ENCODE results near the gene OSBPL5. TPM values are rescaled to one million over a fixed set of nuclear protein-coding genes. Genes with fewer than 3 reads are reported as not detected.
A peak's percentile ranks its signal among the peaks of the same experiment; 100 is the strongest.
"Not testable (repeated sequence)": the region's sequence is repeated elsewhere in the genome, so short reads cannot be mapped to it uniquely, and the experiment has no call there.

Gene OSBPL5
- total and polyA plus RNA-seq, 4 donors, result 20.9 to 54.0 (median 34.8) TPM

DNA sequence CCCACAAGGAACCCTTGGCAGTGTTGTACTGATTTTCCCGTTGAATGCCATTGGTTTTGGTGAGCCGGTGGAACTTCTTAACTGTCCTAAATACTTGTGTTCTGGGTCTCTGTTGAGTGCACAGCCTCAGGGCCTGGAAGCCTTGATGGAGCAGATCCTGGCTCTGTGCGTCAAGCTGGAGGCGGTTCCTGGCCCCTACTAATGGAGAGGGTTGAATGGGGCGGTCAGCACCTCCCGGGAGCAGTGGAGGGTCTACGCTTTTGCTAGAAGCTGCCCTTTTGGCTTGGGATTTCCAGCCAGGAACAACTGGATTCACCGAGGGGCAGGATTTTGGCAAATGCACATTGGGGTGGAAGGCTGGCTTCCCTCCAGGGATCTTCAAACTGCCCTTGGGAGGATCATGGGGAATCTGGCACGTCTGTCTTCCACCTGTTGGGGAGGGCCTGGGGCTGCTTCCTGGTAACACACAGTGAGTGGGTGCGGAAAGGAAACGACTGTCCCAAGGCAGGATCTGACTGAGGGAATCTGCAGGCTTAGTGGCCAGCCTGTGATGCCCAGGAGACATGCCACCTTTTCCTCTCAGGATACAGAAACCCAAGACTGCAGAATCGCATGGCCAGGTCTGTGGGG, 6.9 kb upstream of the OSBPL5 start:
- Histone ChIP-seq H3K36me3 (ENCODE audit: control insufficient read depth, insufficient read depth, low read length) (no peaks in the 10 kb centered on the region), H3K27me3 (ENCODE audit: control insufficient read depth, insufficient read depth, low read length) (peaks cover 3% of the 10 kb centered on the region), H3K9me3 (ENCODE audit: control insufficient read depth, insufficient read depth, low read length) (no peaks in the 10 kb centered on the region), H3K4me3 (ENCODE audit: low read depth, low read length) (no peak overlapping the region), H3K27ac (ENCODE audit: low read depth, low read length) (no peak overlapping the region), H3K4me1 (ENCODE audit: control insufficient read depth, insufficient read depth, low read length) (peaks cover 15% of the 10 kb centered on the region)
- WGBS (ENCODE audit: insufficient coverage), result 76% methylated on average over 11 of the region's 12 CpGs
- DNase-seq (ENCODE audit: low read depth in 4 of 6, low spot score in 6 of 6), result no peak

DNA sequence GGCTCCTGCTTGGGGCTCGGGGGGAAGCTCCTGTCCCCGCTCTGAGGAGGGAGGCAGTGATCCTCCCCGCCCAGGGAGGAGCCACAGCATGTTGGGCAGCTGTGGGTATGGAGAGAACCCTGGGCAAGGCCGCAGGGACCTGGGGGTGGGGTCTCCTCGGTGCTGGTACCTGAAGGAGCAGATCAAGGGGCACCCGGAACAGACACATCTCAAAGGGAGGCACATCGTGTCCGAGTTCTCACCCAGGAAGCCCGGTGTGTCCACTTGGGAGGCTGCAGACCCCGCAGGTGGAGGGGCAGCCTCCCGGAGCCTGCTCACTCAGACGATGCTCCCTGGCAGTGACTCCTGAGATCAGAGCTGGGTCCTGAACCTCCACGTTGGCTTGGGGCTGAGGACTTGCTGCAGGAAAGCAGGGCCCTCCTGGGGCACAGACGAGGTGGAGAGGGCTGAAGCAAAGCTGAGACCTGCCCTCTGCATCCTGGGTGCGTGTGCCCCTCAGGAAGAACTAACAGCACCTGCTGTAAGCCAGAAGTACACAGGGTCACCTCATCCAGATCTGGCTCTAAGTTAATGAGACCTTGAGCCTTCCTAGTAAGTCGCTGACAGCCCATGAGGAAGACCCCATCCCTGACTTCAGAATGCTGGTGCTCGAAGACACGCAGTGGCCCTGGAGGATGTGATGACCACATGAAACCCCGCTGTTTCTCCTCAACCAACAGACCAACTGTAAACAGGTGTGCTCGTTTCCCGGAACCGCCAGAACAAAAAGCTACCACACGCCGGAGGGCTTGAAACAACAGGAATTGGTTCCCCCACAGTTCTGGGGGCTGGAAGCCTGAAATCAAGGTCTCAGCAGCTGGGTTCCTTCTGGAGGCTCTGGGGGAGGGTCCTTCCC, 5.9 kb upstream of the OSBPL5 start:
- no peak for DNase-seq (ENCODE audit: low read depth in 4 of 6, low spot score in 6 of 6)
- Histone ChIP-seq H3K27ac (ENCODE audit: low read depth, low read length) (no peak overlapping the region), H3K4me1 (ENCODE audit: control insufficient read depth, insufficient read depth, low read length) (peaks cover 22% of the 10 kb centered on the region), H3K27me3 (ENCODE audit: control insufficient read depth, insufficient read depth, low read length) (peaks cover 3% of the 10 kb centered on the region), H3K4me3 (ENCODE audit: low read depth, low read length) (no peak overlapping the region), H3K36me3 (ENCODE audit: control insufficient read depth, insufficient read depth, low read length) (no peaks in the 10 kb centered on the region), H3K9me3 (ENCODE audit: control insufficient read depth, insufficient read depth, low read length) (no peaks in the 10 kb centered on the region)
- WGBS (ENCODE audit: insufficient coverage), result 83% methylated on average over 19 of the region's 24 CpGs

DNA sequence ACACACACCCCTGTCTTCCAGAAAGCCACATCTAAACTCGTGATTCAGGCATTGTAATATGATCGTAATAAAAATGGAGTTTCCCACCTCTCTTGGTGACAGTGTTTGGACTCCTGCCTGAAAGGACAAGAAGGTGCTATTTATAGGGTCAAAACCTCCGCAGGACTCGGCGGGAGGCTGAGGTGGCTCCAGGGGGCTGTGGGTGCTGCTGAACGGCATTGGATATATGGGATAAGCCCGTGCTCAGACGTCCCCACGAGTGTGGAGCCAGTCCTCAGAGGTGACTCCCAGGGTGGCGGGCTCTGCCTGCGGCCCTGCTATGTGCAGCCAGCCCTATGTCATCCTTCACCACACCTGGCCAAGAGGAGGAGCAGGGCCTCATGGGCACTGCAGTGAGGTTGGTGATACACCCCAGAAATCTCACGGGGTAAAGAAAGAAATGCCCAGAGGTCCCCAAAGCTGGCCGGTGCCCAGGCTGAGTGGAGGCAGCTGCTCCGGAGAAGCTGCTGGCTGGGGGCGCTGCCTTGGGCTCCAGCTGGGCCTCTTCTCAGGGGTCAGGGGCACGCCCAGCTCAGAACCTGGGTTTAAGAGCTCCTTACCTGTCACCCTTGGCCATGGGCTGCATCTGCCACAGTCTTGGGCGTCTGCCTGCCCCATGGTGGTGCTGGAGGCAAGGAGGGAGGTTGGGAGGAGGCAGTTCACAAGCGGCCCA, 5.1 kb upstream of the OSBPL5 start:
- Histone ChIP-seq H3K4me1 (ENCODE audit: control insufficient read depth, insufficient read depth, low read length) (peaks cover 30% of the 10 kb centered on the region), H3K9me3 (ENCODE audit: control insufficient read depth, insufficient read depth, low read length) (no peaks in the 10 kb centered on the region), H3K27ac (ENCODE audit: low read depth, low read length) (no peak overlapping the region), H3K27me3 (ENCODE audit: control insufficient read depth, insufficient read depth, low read length) (peaks cover 3% of the 10 kb centered on the region), H3K36me3 (ENCODE audit: control insufficient read depth, insufficient read depth, low read length) (no peaks in the 10 kb centered on the region), H3K4me3 (ENCODE audit: low read depth, low read length) (no peak overlapping the region)
- 73% methylated on average over 14 of the region's 18 CpGs for WGBS (ENCODE audit: insufficient coverage)
- DNase-seq (ENCODE audit: low read depth in 4 of 6, low spot score in 6 of 6), result no peak

DNA sequence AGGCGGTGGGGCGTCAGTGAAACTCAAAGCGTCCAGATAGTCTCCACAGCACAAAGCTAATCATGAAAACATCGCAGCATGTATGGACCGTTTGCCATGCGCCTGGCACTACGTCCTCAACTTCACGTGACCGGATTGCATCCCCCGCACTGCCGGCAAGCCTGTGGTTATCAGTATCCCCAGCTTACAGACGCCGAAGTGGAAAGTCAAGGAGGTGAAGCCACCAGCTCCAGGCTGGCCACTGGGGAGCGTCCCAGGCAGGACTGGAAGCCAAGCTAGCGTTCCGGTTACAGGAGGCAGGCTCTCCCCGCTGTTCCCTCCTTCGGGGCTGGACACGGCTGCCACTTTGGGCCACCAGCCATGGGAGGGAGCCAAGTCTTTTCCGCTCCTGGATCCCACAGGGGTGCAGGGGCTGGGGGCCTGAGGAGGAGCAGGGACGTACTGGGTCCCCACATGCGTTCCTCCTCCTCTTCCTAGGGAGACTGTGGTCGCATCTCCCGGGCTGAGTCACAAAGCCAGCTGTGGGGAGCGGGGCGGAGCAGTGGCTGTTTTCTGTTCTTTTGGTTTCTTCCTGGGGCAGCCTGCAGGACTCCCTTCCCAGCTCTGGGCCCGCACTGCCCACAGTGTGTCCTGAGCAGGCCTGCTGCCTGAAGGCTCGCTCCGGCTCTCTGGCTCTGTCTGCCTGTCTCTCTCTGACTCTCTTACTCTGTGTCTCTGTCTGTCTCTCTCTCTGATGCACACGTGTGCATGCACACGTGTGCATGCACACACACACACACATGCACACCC, 4.3 kb upstream of the OSBPL5 start:
- DNase-seq (ENCODE audit: low read depth in 4 of 6, low spot score in 6 of 6), result peak in 2 of 6 donors; percentile 18 to 49
- WGBS (ENCODE audit: insufficient coverage), result 21% methylated on average over 31 of the region's 31 CpGs
- peak overlapping the region; percentile 11 for H3K4me3 ChIP-seq (ENCODE audit: low read depth, low read length)
- H3K4me1 ChIP-seq (ENCODE audit: control insufficient read depth, insufficient read depth, low read length), result peaks cover 32% of the 10 kb centered on the region
- no peak overlapping the region for H3K27ac ChIP-seq (ENCODE audit: low read depth, low read length)
- no peaks in the 10 kb centered on the region for H3K36me3 ChIP-seq (ENCODE audit: control insufficient read depth, insufficient read depth, low read length)
- peaks cover 3% of the 10 kb centered on the region for H3K27me3 ChIP-seq (ENCODE audit: control insufficient read depth, insufficient read depth, low read length)
- H3K9me3 ChIP-seq (ENCODE audit: control insufficient read depth, insufficient read depth, low read length), result no peaks in the 10 kb centered on the region

DNA sequence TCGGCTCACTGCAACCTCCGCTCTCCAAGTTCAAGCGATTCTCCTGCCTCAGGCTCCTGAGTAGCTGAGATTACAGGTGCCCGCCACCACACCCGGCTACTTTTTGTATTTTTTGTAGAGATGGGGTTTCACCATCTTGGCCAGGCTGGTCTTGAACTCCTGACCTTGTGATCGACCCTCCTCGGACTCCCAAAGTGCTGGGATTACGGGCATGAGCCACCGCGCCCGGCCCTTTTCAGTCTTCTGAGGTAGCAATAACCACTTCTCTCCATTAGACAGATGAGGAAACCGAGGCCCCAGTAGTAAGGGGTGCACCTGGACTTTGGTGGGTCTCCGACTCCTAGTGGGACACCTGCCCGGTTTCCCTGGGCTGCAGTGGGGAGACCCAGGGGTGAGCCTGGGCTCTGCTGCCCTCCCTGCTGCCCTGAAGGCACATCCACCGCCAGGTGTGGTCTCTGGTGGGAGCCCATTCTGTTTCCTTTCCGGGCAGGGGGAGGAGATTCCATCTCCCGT, 3.7 kb upstream of the OSBPL5 start:
- H3K4me1 ChIP-seq (ENCODE audit: control insufficient read depth, insufficient read depth, low read length), result peaks cover 38% of the 10 kb centered on the region
- H3K27ac ChIP-seq (ENCODE audit: low read depth, low read length); H3K9me3 ChIP-seq (ENCODE audit: control insufficient read depth, insufficient read depth, low read length); H3K4me3 ChIP-seq (ENCODE audit: low read depth, low read length); H3K27me3 ChIP-seq (ENCODE audit: control insufficient read depth, insufficient read depth, low read length); DNase-seq (ENCODE audit: low read depth in 4 of 6, low spot score in 6 of 6); H3K36me3 ChIP-seq (ENCODE audit: control insufficient read depth, insufficient read depth, low read length): not testable (repeated sequence)
- WGBS (ENCODE audit: insufficient coverage), result 64% methylated on average over 8 of the region's 17 CpGs

DNA sequence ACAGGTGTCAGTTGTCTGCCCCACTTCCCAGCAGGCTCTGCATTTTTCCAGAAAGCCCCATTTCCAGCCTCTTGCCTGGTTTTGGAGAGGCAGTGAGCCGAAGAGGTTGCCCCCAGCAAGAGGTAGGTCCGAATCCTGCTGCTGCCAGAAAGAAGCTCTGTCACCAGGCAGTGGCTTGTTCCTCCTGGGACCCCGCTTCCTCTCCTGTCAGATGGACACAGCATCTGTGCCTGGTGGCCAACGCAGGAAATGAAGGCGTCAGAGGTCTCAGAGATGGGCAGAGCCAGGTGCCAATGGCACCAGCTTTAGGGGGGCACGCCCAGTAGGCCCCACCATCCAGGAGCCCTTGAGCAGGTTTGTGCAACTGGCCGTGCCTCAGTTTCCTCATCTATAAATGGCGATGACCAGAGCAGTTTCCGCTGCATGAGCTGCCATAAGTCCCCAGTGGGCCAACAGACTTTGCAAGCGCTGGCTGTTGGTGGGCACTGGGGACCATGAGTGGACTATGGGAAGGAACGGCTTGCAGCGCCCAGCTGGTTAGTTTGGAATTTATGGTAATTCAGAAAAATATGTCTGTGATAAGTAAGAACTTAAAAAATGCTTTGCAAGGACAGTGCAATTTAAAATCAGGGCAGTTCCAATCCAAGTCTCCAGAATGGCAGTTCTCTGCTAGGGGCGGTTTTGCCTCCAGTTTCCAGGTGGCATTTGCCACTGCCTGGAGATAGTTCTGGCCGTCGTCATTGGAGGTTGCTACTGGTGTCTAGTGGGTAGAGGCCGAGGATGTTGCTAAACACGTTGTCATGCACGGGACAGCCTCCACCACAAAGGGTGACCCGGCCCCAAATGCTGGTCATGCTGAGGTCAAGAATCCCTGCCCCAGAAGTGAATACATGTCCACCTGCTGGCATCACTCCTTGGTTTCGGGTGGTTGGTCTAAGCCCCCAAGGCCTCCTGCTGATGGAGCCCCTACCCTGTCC, 2.3 kb upstream of the OSBPL5 start:
- Histone ChIP-seq H3K27me3 (ENCODE audit: control insufficient read depth, insufficient read depth, low read length) (peaks cover 3% of the 10 kb centered on the region), H3K4me3 (ENCODE audit: low read depth, low read length) (no peak overlapping the region), H3K9me3 (ENCODE audit: control insufficient read depth, insufficient read depth, low read length) (no peaks in the 10 kb centered on the region), H3K36me3 (ENCODE audit: control insufficient read depth, insufficient read depth, low read length) (no peaks in the 10 kb centered on the region), H3K27ac (ENCODE audit: low read depth, low read length) (no peak overlapping the region), H3K4me1 (ENCODE audit: control insufficient read depth, insufficient read depth, low read length) (peaks cover 51% of the 10 kb centered on the region)
- DNase-seq (ENCODE audit: low read depth in 4 of 6, low spot score in 6 of 6), result no peak
- 81% methylated on average over 20 of the region's 20 CpGs for WGBS (ENCODE audit: insufficient coverage)

DNA sequence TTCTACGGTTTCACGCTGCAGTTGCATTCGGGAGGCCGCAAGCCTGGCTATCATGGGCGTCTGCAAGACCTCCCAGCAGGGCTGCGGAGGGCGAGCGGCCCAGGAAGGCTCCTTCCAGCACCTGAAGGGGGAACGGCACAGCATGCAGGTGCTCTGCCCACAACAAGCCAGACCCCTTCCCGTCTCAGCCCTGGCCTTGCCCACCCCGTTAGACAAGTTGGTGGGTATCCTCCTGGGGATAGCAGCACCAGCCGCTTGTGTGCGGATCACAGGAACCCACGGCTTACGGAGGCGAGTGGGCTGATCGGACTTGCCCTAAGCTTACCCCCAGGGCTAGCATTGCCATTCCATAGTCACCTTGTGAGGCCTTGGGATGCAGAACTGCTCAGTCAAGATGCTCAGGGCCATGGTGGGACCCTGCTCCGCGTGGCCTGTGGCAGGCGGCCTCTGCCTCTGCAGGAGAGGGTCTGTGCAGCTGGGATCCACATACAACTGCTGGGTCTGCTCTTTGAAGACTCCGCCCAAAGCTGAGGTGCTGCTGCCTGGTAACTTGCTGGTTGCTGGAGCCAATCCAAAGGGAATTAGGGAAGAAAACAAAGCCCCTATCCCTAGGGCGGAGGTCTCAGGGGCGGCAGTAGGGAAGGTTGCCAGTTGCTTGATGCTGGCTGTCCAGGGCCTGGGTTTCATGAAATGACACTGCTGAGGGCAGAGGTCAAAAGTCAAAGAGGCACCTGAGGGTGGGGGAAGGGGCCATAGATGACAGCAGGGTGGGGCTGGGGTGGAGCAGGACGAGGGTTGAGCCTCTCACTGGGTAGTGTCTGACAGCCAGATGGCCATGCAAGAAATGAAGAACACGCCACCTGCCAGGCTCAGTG, 1.4 kb upstream of the OSBPL5 start:
- H3K27me3 ChIP-seq (ENCODE audit: control insufficient read depth, insufficient read depth, low read length), result peaks cover 3% of the 10 kb centered on the region

DNA sequence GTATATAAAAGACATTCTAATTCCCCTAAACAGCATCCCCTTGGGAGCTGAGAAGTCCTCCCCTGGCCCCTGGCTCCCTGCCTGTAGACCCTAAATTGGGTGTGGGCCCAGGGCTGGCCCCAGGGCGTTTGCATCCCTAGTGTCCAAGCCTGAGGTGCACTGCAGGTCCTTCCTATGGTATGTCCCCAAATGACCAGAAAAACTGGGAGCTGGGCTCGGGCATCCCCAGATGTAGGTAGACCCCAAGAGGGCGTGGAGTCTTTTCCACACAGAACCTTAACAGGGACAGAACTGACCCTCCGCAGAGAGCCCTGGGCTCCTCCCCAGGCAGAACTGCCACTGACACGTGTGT, 782 bp upstream of the OSBPL5 start:
- Histone ChIP-seq H3K4me1 (ENCODE audit: control insufficient read depth, insufficient read depth, low read length) (peaks cover 66% of the 10 kb centered on the region), H3K9me3 (ENCODE audit: control insufficient read depth, insufficient read depth, low read length) (no peaks in the 10 kb centered on the region), H3K27me3 (ENCODE audit: control insufficient read depth, insufficient read depth, low read length) (peaks cover 3% of the 10 kb centered on the region), H3K27ac (ENCODE audit: low read depth, low read length) (no peak overlapping the region), H3K4me3 (ENCODE audit: low read depth, low read length) (no peak overlapping the region), H3K36me3 (ENCODE audit: control insufficient read depth, insufficient read depth, low read length) (peaks cover 3% of the 10 kb centered on the region)
- WGBS (ENCODE audit: insufficient coverage), result 78% methylated on average over 5 of the region's 5 CpGs
- DNase-seq (ENCODE audit: low read depth in 4 of 6, low spot score in 6 of 6), result no peak

More for the DNA sequence above, 1.4 kb upstream of the OSBPL5 start:
- peak in 1 of 6 donors; percentile 38 for DNase-seq (ENCODE audit: low read depth in 4 of 6, low spot score in 6 of 6)
- 86% methylated on average over 24 of the region's 25 CpGs for WGBS (ENCODE audit: insufficient coverage)
- H3K27ac ChIP-seq (ENCODE audit: low read depth, low read length), result no peak overlapping the region
- H3K4me3 ChIP-seq (ENCODE audit: low read depth, low read length), result no peak overlapping the region
- H3K36me3 ChIP-seq (ENCODE audit: control insufficient read depth, insufficient read depth, low read length), result peaks cover 3% of the 10 kb centered on the region
- H3K4me1 ChIP-seq (ENCODE audit: control insufficient read depth, insufficient read depth, low read length), result peaks cover 60% of the 10 kb centered on the region
- H3K9me3 ChIP-seq (ENCODE audit: control insufficient read depth, insufficient read depth, low read length), result no peaks in the 10 kb centered on the region

Data from spinal cord (tissue), 10 donors.